ENCODE data around the gene MFSD6. TPM values are rescaled to one million over a fixed set of nuclear protein-coding genes. Genes with fewer than 3 reads are reported as not detected.

The MFSD6 gene
- total and polyA plus RNA-seq, 5 donors from 2014 or later = 24.0 to 67.1 (median 29.2) TPM

DNA sequence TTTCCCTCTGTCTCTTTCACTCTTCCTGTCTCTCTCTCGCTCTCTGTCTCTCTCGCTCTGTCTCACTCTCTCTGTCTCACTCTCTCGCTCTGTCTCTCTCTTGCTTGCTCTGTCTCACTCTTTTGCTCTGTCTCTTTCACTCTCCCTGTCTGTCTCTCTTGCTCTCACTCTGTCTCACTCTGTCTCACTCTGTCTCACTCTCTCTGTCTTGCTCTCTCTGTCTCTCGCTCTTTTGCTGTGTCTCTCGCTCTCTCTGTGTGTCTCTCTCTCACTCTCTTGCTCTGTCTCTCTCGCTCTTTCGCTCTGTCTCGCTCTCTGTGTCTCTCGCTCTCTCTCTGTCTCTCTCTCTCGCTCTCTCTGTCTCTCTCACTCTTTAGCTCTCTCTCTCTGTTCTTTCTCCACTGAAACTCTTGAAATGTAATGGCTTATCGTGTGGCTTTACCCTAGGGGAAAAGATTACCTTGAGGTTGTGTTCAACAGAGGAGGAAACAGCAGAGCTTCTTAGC lies 41.9 kb upstream of the MFSD6 start:
- H3K36me3 Mint-ChIP-seq = peaks cover 33% of the 10 kb centered on the region
- no peaks in the 10 kb centered on the region for H3K27me3 Mint-ChIP-seq
- H3K9me3 ChIP-seq (ENCODE audit: control insufficient read depth in 2 of 2, low read length in 2 of 2) = no peaks in the 10 kb centered on the region
- H3K4me1 Mint-ChIP-seq = peaks cover 2 to 18% (median 13%) of the 10 kb centered on the region in 4 donors
- peaks cover 10% of the 10 kb centered on the region for H3K4me1 ChIP-seq (ENCODE audit: control insufficient read depth, insufficient read depth, low read length, poor library complexity, severe bottlenecking)
- H3K4me3 ChIP-seq (ENCODE audit: low read depth, low read length) = no peak overlapping the region
- H3K9me3 Mint-ChIP-seq = no peaks in the 10 kb centered on the region
- H3K4me3 Mint-ChIP-seq = no peak overlapping the region
- H3K36me3 ChIP-seq (ENCODE audit: control insufficient read depth, insufficient read depth, low read length) = peaks cover 14% of the 10 kb centered on the region
- no peak overlapping the region for H3K27ac ChIP-seq (ENCODE audit: insufficient read depth, low read length, poor library complexity, severe bottlenecking)
- no peak for ATAC-seq (ENCODE audit: low read depth in 2 of 2)
- H3K27ac Mint-ChIP-seq = no peak overlapping the region
- no peak for DNase-seq
- H3K27me3 ChIP-seq (ENCODE audit: control insufficient read depth, insufficient read depth, low read length) = no peaks in the 10 kb centered on the region

DNA sequence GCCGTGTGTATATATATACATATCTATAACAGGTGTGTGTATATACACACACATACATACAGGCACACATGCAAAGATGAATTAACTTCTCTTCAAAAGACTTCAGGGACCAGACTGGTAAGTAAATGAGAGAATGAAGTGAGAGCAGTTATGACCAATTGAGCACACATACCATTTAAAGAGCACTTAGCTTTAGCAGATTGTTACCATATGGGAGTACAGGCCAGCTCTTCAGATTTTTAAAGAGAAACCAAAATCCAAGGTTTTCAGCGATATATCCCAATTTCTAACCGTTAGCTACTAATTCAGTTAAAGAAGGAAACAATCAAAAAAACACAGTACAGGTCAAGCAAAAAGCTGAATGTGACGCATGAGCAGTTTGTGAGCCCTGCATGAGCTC lies 41.1 kb upstream of the MFSD6 start:
- Mint-ChIP-seq H3K9me3 (no peaks in the 10 kb centered on the region), H3K36me3 (peaks cover 33% of the 10 kb centered on the region), H3K4me1 (peaks cover 2 to 13% (median 7%) of the 10 kb centered on the region in 4 donors), H3K27ac (no peak overlapping the region), H3K27me3 (no peaks in the 10 kb centered on the region), H3K4me3 (no peak overlapping the region)
- Histone ChIP-seq H3K4me1 (ENCODE audit: control insufficient read depth, insufficient read depth, low read length, poor library complexity, severe bottlenecking) (peaks cover 3% of the 10 kb centered on the region), H3K9me3 (ENCODE audit: control insufficient read depth in 2 of 2, low read length in 2 of 2) (no peaks in the 10 kb centered on the region), H3K4me3 (ENCODE audit: low read depth, low read length) (no peak overlapping the region), H3K27ac (ENCODE audit: insufficient read depth, low read length, poor library complexity, severe bottlenecking) (no peak overlapping the region), H3K27me3 (ENCODE audit: control insufficient read depth, insufficient read depth, low read length) (no peaks in the 10 kb centered on the region), H3K36me3 (ENCODE audit: control insufficient read depth, insufficient read depth, low read length) (peaks cover 14% of the 10 kb centered on the region)
- DNase-seq (no peak), ATAC-seq (ENCODE audit: low read depth in 2 of 2) (no peak)

DNA sequence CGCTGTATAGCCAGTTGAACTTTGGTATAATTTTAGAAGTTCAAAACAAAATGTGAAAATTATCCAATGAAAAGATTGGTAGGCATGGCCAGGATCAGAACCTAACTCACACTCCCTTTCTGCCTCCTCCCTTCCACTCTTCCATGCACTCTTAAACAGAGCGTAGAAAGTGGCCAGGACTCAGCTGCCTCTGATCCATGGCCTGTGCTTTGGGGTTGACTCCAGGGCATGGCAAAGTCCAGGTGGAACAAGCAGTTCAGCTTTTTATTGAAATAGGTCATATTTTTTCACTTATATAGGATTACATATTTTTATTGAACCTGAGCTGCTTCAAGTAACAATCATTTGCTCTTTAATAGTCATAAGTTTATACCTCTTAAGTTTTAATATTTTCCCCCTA lies 38.5 kb upstream of the MFSD6 start:
- ATAC-seq (ENCODE audit: low read depth in 2 of 2) = no peak
- Mint-ChIP-seq H3K9me3 (no peaks in the 10 kb centered on the region), H3K4me3 (no peak overlapping the region), H3K36me3 (peaks cover 29% of the 10 kb centered on the region), H3K27ac (no peak overlapping the region), H3K4me1 (peaks cover 1 to 6% (median 5%) of the 10 kb centered on the region in 4 donors), H3K27me3 (no peaks in the 10 kb centered on the region)
- DNase-seq = no peak
- H3K27me3 ChIP-seq (ENCODE audit: control insufficient read depth, insufficient read depth, low read length) = no peaks in the 10 kb centered on the region
- no peak overlapping the region for H3K4me3 ChIP-seq (ENCODE audit: low read depth, low read length)
- H3K36me3 ChIP-seq (ENCODE audit: control insufficient read depth, insufficient read depth, low read length) = peaks cover 14% of the 10 kb centered on the region
- no peaks in the 10 kb centered on the region for H3K9me3 ChIP-seq (ENCODE audit: control insufficient read depth in 2 of 2, low read length in 2 of 2)
- H3K4me1 ChIP-seq (ENCODE audit: control insufficient read depth, insufficient read depth, low read length, poor library complexity, severe bottlenecking) = no peaks in the 10 kb centered on the region
- no peak overlapping the region for H3K27ac ChIP-seq (ENCODE audit: insufficient read depth, low read length, poor library complexity, severe bottlenecking)

DNA sequence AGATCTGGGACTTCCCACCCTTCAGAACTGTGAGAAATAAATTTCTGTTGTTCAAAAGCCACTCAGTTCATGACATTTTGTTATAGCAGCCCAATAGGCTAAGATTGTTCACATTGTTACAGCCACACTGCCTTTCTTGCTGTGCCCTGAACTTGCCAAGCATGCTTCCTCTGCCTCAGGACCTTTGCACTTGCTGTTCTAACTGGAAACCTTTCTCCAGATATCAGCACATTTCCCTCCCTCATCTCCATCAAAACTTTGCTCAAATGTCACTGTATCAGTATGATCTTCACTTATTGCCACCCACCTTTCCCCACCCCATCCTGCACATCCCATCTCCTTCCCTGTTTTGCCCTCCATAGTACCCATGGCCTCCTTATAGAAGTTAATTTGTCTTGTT lies 32.1 kb upstream of the MFSD6 start:
- Mint-ChIP-seq H3K4me1 (peaks cover 0 to 5% (median 3%) of the 10 kb centered on the region in 4 donors), H3K9me3 (no peaks in the 10 kb centered on the region), H3K36me3 (peaks cover 1% of the 10 kb centered on the region), H3K27me3 (peaks cover 5% of the 10 kb centered on the region), H3K27ac (no peak overlapping the region), H3K4me3 (no peak overlapping the region)
- Histone ChIP-seq H3K27me3 (ENCODE audit: control insufficient read depth, insufficient read depth, low read length) (no peaks in the 10 kb centered on the region), H3K36me3 (ENCODE audit: control insufficient read depth, insufficient read depth, low read length) (peaks cover 2% of the 10 kb centered on the region), H3K4me1 (ENCODE audit: control insufficient read depth, insufficient read depth, low read length, poor library complexity, severe bottlenecking) (no peaks in the 10 kb centered on the region), H3K27ac (ENCODE audit: insufficient read depth, low read length, poor library complexity, severe bottlenecking) (no peak overlapping the region), H3K9me3 (ENCODE audit: control insufficient read depth in 2 of 2, low read length in 2 of 2) (no peaks in the 10 kb centered on the region), H3K4me3 (ENCODE audit: low read depth, low read length) (no peak overlapping the region)
- ATAC-seq (ENCODE audit: low read depth in 2 of 2) = no peak
- no peak for DNase-seq

DNA sequence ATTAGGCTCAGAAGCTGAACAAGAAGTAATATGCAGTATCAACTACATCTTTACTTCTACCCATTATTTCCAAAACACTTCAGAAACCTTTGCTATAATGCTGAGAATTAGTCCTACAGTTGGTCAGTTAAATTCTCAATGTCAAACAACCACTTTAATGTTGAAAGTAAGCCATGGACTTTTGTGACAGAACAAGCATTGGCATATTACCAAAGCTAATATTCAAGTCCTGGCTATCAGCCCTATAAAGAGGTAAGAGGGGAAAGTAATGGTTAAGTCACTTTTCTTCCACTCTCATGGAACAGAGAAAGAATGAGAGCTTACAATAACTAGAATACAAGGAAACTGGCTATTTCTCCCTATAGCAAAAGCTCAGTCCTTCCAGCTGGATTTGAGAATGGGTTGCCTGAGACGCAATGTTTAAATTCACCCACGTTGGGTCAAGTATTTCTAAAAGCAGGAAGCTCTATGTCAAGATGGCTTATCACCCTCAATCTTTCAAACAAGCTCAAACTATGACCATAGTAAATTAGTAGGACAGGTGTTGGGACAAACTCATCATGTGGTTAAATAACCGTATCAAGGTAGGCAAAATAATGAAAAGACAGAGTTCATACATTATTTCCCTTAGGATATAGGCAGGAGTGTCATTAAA lies 31.4 kb upstream of the MFSD6 start:
- Mint-ChIP-seq H3K9me3 (no peaks in the 10 kb centered on the region), H3K4me3 (no peak overlapping the region), H3K36me3 (no peaks in the 10 kb centered on the region), H3K27me3 (peaks cover 5% of the 10 kb centered on the region), H3K4me1 (peaks cover 0 to 5% (median 3%) of the 10 kb centered on the region in 4 donors), H3K27ac (no peak overlapping the region)
- H3K9me3 ChIP-seq (ENCODE audit: control insufficient read depth in 2 of 2, low read length in 2 of 2) = no peaks in the 10 kb centered on the region
- no peak overlapping the region for H3K27ac ChIP-seq (ENCODE audit: insufficient read depth, low read length, poor library complexity, severe bottlenecking)
- no peak for DNase-seq
- no peak overlapping the region for H3K4me3 ChIP-seq (ENCODE audit: low read depth, low read length)
- ATAC-seq (ENCODE audit: low read depth in 2 of 2) = no peak
- no peaks in the 10 kb centered on the region for H3K4me1 ChIP-seq (ENCODE audit: control insufficient read depth, insufficient read depth, low read length, poor library complexity, severe bottlenecking)
- H3K27me3 ChIP-seq (ENCODE audit: control insufficient read depth, insufficient read depth, low read length) = no peaks in the 10 kb centered on the region
- no peaks in the 10 kb centered on the region for H3K36me3 ChIP-seq (ENCODE audit: control insufficient read depth, insufficient read depth, low read length)

DNA sequence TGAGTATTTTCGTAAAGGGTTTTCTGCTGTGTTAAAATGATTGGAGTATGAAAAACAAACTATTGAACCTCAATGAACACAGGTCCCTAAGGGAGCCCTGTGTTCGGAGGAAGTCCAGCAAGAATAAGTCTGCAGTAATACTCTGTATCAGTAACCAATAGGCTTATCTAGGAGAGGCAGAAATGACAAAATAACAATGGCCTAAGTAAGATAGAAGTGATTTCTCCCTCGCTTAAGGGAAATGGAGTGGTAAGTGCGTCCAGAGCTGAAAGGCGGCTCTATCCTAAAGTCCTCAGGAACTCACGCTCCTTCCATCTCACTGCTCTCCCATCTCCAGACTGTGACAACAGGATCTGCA lies 29.3 kb upstream of the MFSD6 start:
- H3K36me3 ChIP-seq (ENCODE audit: control insufficient read depth, insufficient read depth, low read length) = no peaks in the 10 kb centered on the region
- no peaks in the 10 kb centered on the region for H3K27me3 ChIP-seq (ENCODE audit: control insufficient read depth, insufficient read depth, low read length)
- Mint-ChIP-seq H3K27ac (no peak overlapping the region), H3K36me3 (no peaks in the 10 kb centered on the region), H3K4me1 (no peaks in the 10 kb centered on the region), H3K4me3 (no peak overlapping the region), H3K9me3 (no peaks in the 10 kb centered on the region), H3K27me3 (peaks cover 5% of the 10 kb centered on the region)
- no peaks in the 10 kb centered on the region for H3K4me1 ChIP-seq (ENCODE audit: control insufficient read depth, insufficient read depth, low read length, poor library complexity, severe bottlenecking)
- H3K9me3 ChIP-seq (ENCODE audit: control insufficient read depth in 2 of 2, low read length in 2 of 2) = no peaks in the 10 kb centered on the region
- ATAC-seq (ENCODE audit: low read depth in 2 of 2) = no peak
- H3K4me3 ChIP-seq (ENCODE audit: low read depth, low read length) = no peak overlapping the region
- DNase-seq = no peak
- H3K27ac ChIP-seq (ENCODE audit: insufficient read depth, low read length, poor library complexity, severe bottlenecking) = no peak overlapping the region

DNA sequence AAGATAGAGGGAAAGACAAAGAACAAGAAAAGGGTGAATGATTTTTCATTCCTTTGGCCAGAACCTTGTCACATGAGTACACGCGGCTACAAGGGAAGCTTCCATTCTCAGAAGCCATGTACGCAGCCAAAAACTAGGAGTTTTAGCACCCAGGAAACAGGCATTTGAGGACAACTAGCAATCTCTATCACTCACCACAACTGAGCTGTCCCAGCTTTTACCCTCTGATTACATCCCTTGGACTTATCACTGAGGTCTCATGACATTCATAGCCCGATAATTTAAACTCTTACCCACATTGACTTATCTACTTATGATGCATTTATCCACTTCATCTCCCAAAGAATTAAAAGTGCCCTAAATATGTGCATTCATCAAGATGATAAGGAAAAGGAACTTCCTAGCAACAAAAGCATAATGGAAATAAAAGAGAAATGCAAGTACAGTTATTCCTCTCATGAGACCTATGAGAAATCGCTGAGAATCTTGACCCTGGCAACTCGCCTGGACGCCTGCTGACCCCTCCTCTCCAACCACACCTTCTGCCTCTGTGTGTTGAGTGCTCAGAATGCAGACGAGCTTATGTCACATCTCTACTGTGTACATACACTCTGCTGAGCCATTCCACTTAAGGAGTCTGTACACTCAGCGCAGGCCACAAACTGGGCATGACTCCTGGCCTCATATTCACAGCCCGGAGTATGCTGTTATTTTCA lies 28.7 kb upstream of the MFSD6 start:
- H3K27me3 Mint-ChIP-seq = peaks cover 5% of the 10 kb centered on the region
- H3K27ac Mint-ChIP-seq = no peak overlapping the region
- no peaks in the 10 kb centered on the region for H3K36me3 Mint-ChIP-seq
- DNase-seq = no peak
- Histone ChIP-seq H3K9me3 (ENCODE audit: control insufficient read depth in 2 of 2, low read length in 2 of 2) (no peaks in the 10 kb centered on the region), H3K27ac (ENCODE audit: insufficient read depth, low read length, poor library complexity, severe bottlenecking) (no peak overlapping the region), H3K36me3 (ENCODE audit: control insufficient read depth, insufficient read depth, low read length) (no peaks in the 10 kb centered on the region), H3K4me3 (ENCODE audit: low read depth, low read length) (no peak overlapping the region), H3K27me3 (ENCODE audit: control insufficient read depth, insufficient read depth, low read length) (no peaks in the 10 kb centered on the region), H3K4me1 (ENCODE audit: control insufficient read depth, insufficient read depth, low read length, poor library complexity, severe bottlenecking) (no peaks in the 10 kb centered on the region)
- no peak for ATAC-seq (ENCODE audit: low read depth in 2 of 2)
- no peaks in the 10 kb centered on the region for H3K4me1 Mint-ChIP-seq
- no peaks in the 10 kb centered on the region for H3K9me3 Mint-ChIP-seq
- no peak overlapping the region for H3K4me3 Mint-ChIP-seq

- Mint-ChIP-seq H3K27me3 (peaks cover 5% of the 10 kb centered on the region), H3K4me1 (no peaks in the 10 kb centered on the region), H3K36me3 (no peaks in the 10 kb centered on the region), H3K4me3 (no peak overlapping the region), H3K9me3 (no peaks in the 10 kb centered on the region), H3K27ac (no peak overlapping the region)
- H3K27ac ChIP-seq (ENCODE audit: insufficient read depth, low read length, poor library complexity, severe bottlenecking) = no peak overlapping the region
- no peaks in the 10 kb centered on the region for H3K27me3 ChIP-seq (ENCODE audit: control insufficient read depth, insufficient read depth, low read length)
- H3K4me3 ChIP-seq (ENCODE audit: low read depth, low read length) = no peak overlapping the region
- DNase-seq (no peak), ATAC-seq (ENCODE audit: low read depth in 2 of 2) (no peak)
- no peaks in the 10 kb centered on the region for H3K9me3 ChIP-seq (ENCODE audit: control insufficient read depth in 2 of 2, low read length in 2 of 2)
- H3K4me1 ChIP-seq (ENCODE audit: control insufficient read depth, insufficient read depth, low read length, poor library complexity, severe bottlenecking) = no peaks in the 10 kb centered on the region
- no peaks in the 10 kb centered on the region for H3K36me3 ChIP-seq (ENCODE audit: control insufficient read depth, insufficient read depth, low read length)
Measured at GRCh38 chr2:190380962-190381412, 27.2 kb upstream of the MFSD6 start.

Data from CD4-positive, CD25-positive, alpha-beta regulatory T cell (primary cell).